MCF 10A (cell line): ENCODE data around the gene GAS6. TPM values are rescaled to one million over a fixed set of nuclear protein-coding genes. Genes with fewer than 3 reads are reported as not detected.

Experiments used
- BruUV-seq: library from RNA; stranded (reverse); fragments of 400-500 nt; replicated peaks from 2 replicates; lab custom pipeline; 2021; lab: Mats Ljungman, UMichigan
- CTCF ChIA-PET: fragments of 300-600 bp; sonication (Branson Sonifier 250); formaldehyde crosslinking; extraction: SDS; loops from one replicate; lab custom pipeline; 2021; ENCODE audit warnings: antibody characterized with exemption, inconsistent platforms; lab: Yijun Ruan, JAX
- POLR2A ChIA-PET: fragments of 300-600, 350-650 bp; sonication (Branson Sonifier 250); formaldehyde crosslinking; extraction: SDS; loops from one replicate; lab custom pipeline; 2020; ENCODE audit warnings: antibody characterized with exemption, inconsistent platforms; lab: Yijun Ruan, JAX
- DNase-seq: peaks from one replicate; pipeline ENCODE4 v3.0.0-alpha.2; 2018; ENCODE audit not compliant: unreplicated experiment
- H3K27ac Mint-ChIP-seq: one replicate; pipeline ENCODE4 v1.8.0; 2022; ENCODE audit warnings: mild to moderate bottlenecking, low read depth, mixed read lengths; ENCODE audit not compliant: unreplicated experiment
- H3K27me3 Mint-ChIP-seq: one replicate; pipeline ENCODE4 v1.8.0; 2022; ENCODE audit warnings: mixed read lengths; ENCODE audit not compliant: insufficient read depth, unreplicated experiment
- H3K36me3 Mint-ChIP-seq: one replicate; pipeline ENCODE4 v1.8.0; 2022; ENCODE audit warnings: mild to moderate bottlenecking, moderate library complexity, mixed read lengths; ENCODE audit not compliant: insufficient read depth, unreplicated experiment
- H3K4me1 Mint-ChIP-seq: one replicate; pipeline ENCODE4 v1.8.0; 2022; ENCODE audit warnings: mixed read lengths; ENCODE audit not compliant: insufficient read depth, unreplicated experiment
- H3K4me3 Mint-ChIP-seq: one replicate; pipeline ENCODE4 v1.8.0; 2022; ENCODE audit warnings: mild to moderate bottlenecking, moderate library complexity, mixed read lengths; ENCODE audit not compliant: unreplicated experiment
- H3K9me3 Mint-ChIP-seq: one replicate; pipeline ENCODE4 v1.8.0; 2022; ENCODE audit warnings: mixed read lengths; ENCODE audit not compliant: unreplicated experiment
- intact Hi-C: fragments of 100-400 bp; cut with micrococcal nuclease; formaldehyde crosslinking; loops from 2 replicates; pipeline ENCODE4 v1.14.1; 2022
- total RNA-seq: library from RNA; stranded (reverse); gene quantifications from 2 replicates; pipeline ENCODE4 v1.2.3, GENCODE V29; 2022
- TF ChIP-seq, protein P1 (sequence below): fragments of 200-600 bp; IDR thresholded peaks from one replicate; pipeline ENCODE4 v1.8.0; 2022; ENCODE audit warnings: antibody characterized with exemption, mild to moderate bottlenecking; ENCODE audit not compliant: unreplicated experiment

GAS6 gene
- total RNA-seq, 1 experiment from 2014 or later: 92.3 TPM

GRCh38 chr13:113907635-113908617 lies 44.0 kb upstream of the GAS6 start:
- BruUV-seq: no TSS peak
- intact Hi-C loops: no loop called here
- Mint-ChIP-seq H3K36me3 (no peaks in the 10 kb centered on the region), H3K27me3 (no peaks in the 10 kb centered on the region), H3K4me3 (peak overlapping the region; percentile 15), H3K27ac (peak overlapping the region; percentile 35), H3K4me1 (peaks cover 12% of the 10 kb centered on the region), H3K9me3 (peaks cover 21% of the 10 kb centered on the region)
- DNase-seq: no peak
- TF ChIP-seq, protein P1, sequence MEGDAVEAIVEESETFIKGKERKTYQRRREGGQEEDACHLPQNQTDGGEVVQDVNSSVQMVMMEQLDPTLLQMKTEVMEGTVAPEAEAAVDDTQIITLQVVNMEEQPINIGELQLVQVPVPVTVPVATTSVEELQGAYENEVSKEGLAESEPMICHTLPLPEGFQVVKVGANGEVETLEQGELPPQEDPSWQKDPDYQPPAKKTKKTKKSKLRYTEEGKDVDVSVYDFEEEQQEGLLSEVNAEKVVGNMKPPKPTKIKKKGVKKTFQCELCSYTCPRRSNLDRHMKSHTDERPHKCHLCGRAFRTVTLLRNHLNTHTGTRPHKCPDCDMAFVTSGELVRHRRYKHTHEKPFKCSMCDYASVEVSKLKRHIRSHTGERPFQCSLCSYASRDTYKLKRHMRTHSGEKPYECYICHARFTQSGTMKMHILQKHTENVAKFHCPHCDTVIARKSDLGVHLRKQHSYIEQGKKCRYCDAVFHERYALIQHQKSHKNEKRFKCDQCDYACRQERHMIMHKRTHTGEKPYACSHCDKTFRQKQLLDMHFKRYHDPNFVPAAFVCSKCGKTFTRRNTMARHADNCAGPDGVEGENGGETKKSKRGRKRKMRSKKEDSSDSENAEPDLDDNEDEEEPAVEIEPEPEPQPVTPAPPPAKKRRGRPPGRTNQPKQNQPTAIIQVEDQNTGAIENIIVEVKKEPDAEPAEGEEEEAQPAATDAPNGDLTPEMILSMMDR: no peak
- POLR2A ChIA-PET: no interaction called here
- CTCF ChIA-PET: no interaction called here

DNA sequence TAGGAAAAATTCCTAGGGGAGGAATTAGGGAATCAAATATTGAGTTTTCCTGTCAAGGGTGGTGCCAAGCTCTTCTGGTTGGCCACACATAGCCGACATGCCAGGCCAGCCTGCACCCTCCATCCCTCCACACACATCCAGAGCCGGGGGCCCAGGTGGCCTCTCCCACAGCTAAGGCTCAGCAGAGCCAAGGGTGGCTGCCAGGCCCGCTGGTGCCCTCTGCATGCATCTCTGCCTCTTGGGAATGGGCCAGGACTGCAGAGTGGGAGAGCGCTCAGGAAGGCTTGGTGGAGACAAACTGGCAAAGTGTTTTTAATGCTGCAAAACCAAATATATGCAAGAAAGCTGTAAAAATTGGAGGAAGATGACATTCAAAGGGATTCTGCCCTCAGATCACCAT lies 42.7 kb upstream of the GAS6 start:
- H3K4me1 Mint-ChIP-seq: peaks cover 12% of the 10 kb centered on the region
- DNase-seq: no peak
- H3K27ac Mint-ChIP-seq: no peak overlapping the region
- BruUV-seq: no TSS peak
- POLR2A ChIA-PET: no interaction called here
- no peaks in the 10 kb centered on the region for H3K36me3 Mint-ChIP-seq
- CTCF ChIA-PET: no interaction called here
- H3K9me3 Mint-ChIP-seq: peaks cover 10% of the 10 kb centered on the region
- intact Hi-C loops: no loop called here
- no peak overlapping the region for H3K4me3 Mint-ChIP-seq
- no peaks in the 10 kb centered on the region for H3K27me3 Mint-ChIP-seq
- TF ChIP-seq, protein P1: no peak

- BruUV-seq: no TSS peak
- H3K4me3 Mint-ChIP-seq: no peak overlapping the region
- H3K27me3 Mint-ChIP-seq: no peaks in the 10 kb centered on the region
- no peak overlapping the region for H3K27ac Mint-ChIP-seq
- POLR2A ChIA-PET: no interaction called here
- intact Hi-C loops: loop anchor here (2.0 kb wide), 2 partner anchors 43 to 89 kb away; no protein-coding TSS in a partner anchor
- H3K4me1 Mint-ChIP-seq: peaks cover 12% of the 10 kb centered on the region
- TF ChIP-seq, protein P1: no peak
- H3K36me3 Mint-ChIP-seq: no peaks in the 10 kb centered on the region
- CTCF ChIA-PET: interaction anchor here (0.9 kb wide), 1 partner anchor 17 kb away, joined by 4 read pairs; no protein-coding TSS in a partner anchor
- no peak for DNase-seq
- peaks cover 4% of the 10 kb centered on the region for H3K9me3 Mint-ChIP-seq
Observed at GRCh38 chr13:113905942-113906341, 42.1 kb upstream of the GAS6 start.

DNA sequence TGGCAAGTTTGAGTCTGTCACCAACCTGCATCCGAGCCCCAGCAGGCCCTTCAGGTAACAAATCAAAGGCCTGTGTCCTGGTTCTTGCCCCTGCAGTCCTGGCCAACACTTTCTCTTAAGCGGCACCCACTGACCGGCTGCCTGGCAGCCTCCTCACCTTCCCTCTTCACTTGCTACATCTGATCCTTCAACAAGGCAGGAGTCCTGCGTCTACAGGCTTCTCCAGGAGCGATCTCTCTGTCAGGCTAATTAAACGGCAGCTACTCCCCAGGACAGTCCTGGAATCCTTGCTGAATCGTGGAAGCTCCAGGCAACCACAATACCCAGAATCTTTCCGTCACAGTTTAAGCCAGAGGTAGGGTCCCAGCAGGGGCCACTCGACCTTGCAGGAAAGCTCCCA lies 41.1 kb upstream of the GAS6 start:
- TF ChIP-seq, protein P1: no peak
- H3K27me3 Mint-ChIP-seq: no peaks in the 10 kb centered on the region
- H3K36me3 Mint-ChIP-seq: no peaks in the 10 kb centered on the region
- intact Hi-C loops: loop anchor here (2.0 kb wide), 2 partner anchors 42 to 88 kb away; no protein-coding TSS in a partner anchor
- no peak for DNase-seq
- H3K4me3 Mint-ChIP-seq: no peak overlapping the region
- no TSS peak for BruUV-seq
- no peaks in the 10 kb centered on the region for H3K9me3 Mint-ChIP-seq
- ChIA-PET CTCF (interaction anchor here (0.6 to 0.9 kb wide), 3 partner anchors 18 to 410 kb away, joined by 3 to 5 read pairs (median 4); no protein-coding TSS in a partner anchor), POLR2A (no interaction called here)
- peaks cover 12% of the 10 kb centered on the region for H3K4me1 Mint-ChIP-seq
- H3K27ac Mint-ChIP-seq: no peak overlapping the region
